Measurements from ENCODE around the gene CXXC5. TPM values are rescaled to one million over a fixed set of nuclear protein-coding genes. Genes with fewer than 3 reads are reported as not detected.

The CXXC5 gene
- total and polyA plus RNA-seq, 9 of the 15 experiments (the other 6 are each of a cell fraction or from before 2014, with no cell fraction given): 1.9 to 123 (median 45.8) TPM

GRCh38 chr5:139710319-139711066, 62.3 kb downstream of the CXXC5 start (continued):
- no peak for TF ChIP-seq ATF1 (CRISPR knock-in tag; IDR thresholded peaks at IDR 0.05)
- peak; percentile 72; the same call in 1 of the 2 replicates for TF ChIP-seq ATF1 (tag; IDR thresholded peaks at IDR 0.05)
- TF ChIP-seq ZBTB2 (IDR thresholded peaks at IDR 0.05): 0 out of 2 replicates have a peak, but pooled peaks have one; percentile 36
- TF ChIP-seq ZZZ3 (IDR thresholded peaks at IDR 0.05): no peak
- no peak for TF ChIP-seq HIVEP1 (CRISPR knock-in tag; IDR thresholded peaks at IDR 0.05)
- TF ChIP-seq HDAC3 (IDR thresholded peaks at IDR 0.05; ENCODE audit: borderline replicate concordance, partially characterized antibody): no peak
- TF ChIP-seq U2AF1 (optimal IDR thresholded peaks at IDR 0.05; ENCODE audit: low read depth, low read length): no peak
- TF ChIP-seq IRF1 (CRISPR knock-in tag; IDR thresholded peaks at IDR 0.05; ENCODE audit: borderline replicate concordance): no peak
- no peak for TF ChIP-seq ZNF140 (CRISPR knock-in tag; IDR thresholded peaks at IDR 0.05)
- TF ChIP-seq MBD1 (CRISPR knock-in tag; IDR thresholded peaks at IDR 0.05): peak; percentile 89
- no peak for TF ChIP-seq SMC3 (conservative IDR thresholded peaks at IDR 0.05; ENCODE audit: insufficient read depth, low read depth, low read length)
- no peak for TF ChIP-seq PTBP1 (IDR thresholded peaks at IDR 0.05; ENCODE audit: low read depth, low read length)
- no peak for TF ChIP-seq JUNB (CRISPR knock-in tag; conservative IDR thresholded peaks at IDR 0.05)
- no peak for TF ChIP-seq MAFK (IDR thresholded peaks at IDR 0.05; ENCODE audit: low read length)
- TF ChIP-seq SMARCB1 (IDR thresholded peaks at IDR 0.05; ENCODE audit: insufficient read length, low read depth): no peak
- no peak for TF ChIP-seq ZBTB26 (CRISPR knock-in tag; IDR thresholded peaks at IDR 0.05)
- no peak for TF ChIP-seq MBD2 (IDR thresholded peaks at IDR 0.05; ENCODE audit: borderline replicate concordance, low read depth)
- TF ChIP-seq ZFP30 (CRISPR knock-in tag; IDR thresholded peaks at IDR 0.05; ENCODE audit: borderline replicate concordance): no peak
- TF ChIP-seq TEAD1 (CRISPR knock-in tag; IDR thresholded peaks at IDR 0.05): peak in 1 of 2 experiments; percentile 90; a peak in 1 of 4 replicates
- TF ChIP-seq VEZF1 (CRISPR knock-in tag; IDR thresholded peaks at IDR 0.05): no peak; the same call in 1 of the 2 replicates
- TF ChIP-seq EHMT2 (IDR thresholded peaks at IDR 0.05): no peak
- no peak for TF ChIP-seq SIN3B (IDR thresholded peaks at IDR 0.05; ENCODE audit: low read depth)
- TF ChIP-seq RBFOX2 (IDR thresholded peaks at IDR 0.05; ENCODE audit: low read depth, low read length): peak; percentile 78

Data from K562 (cell line).